MM.1S (cell line): ENCODE results near the gene FHIT.

Experiments
- CTCF ChIP-seq: fragments of 300-600 bp; sonication (generic); IDR thresholded peaks from 2 replicates; pipeline ENCODE4 v1.5.1; 2016; ENCODE audit warnings: antibody characterized with exemption, low read length, mixed read lengths
- EZH2phosphoT487 ChIP-seq: fragments of 300-600 bp; sonication (generic); IDR thresholded peaks from 2 replicates; pipeline ENCODE4 v1.6.1; 2018; ENCODE audit warnings: antibody characterized with exemption, low read length

GRCh38 chr3:61035573-61035972 lies 215.7 kb downstream of the FHIT start:
- no peak for TF ChIP-seq CTCF
- no peak for TF ChIP-seq EZH2phosphoT487
